HG02588 (cell line): ENCODE measurements around the gene COX19.
A peak's percentile ranks its signal among the peaks of the same experiment; 100 is the strongest.
"Not testable (repeated sequence)": the region's sequence is repeated elsewhere in the genome, so short reads cannot be mapped to it uniquely, and the experiment has no call there.

Experiments used
- ATAC-seq: cut with Tn5 transposase; IDR thresholded peaks from one replicate; pipeline ENCODE4 v1.9.1; 2021; ENCODE audit warnings: mild to moderate bottlenecking, moderate library complexity; ENCODE audit not compliant: unreplicated experiment

The COX19 gene

GRCh38 chr7:963236-964078 is 11.9 kb downstream of the COX19 start:
- ATAC-seq = no peak

GRCh38 chr7:962401-963081 is 12.8 kb downstream of the COX19 start:
- ATAC-seq = no peak

GRCh38 chr7:961546-962400 is 13.6 kb downstream of the COX19 start:
- no peak for ATAC-seq

- ATAC-seq = not testable (repeated sequence)
Measured at GRCh38 chr7:960972-961371, 14.4 kb downstream of the COX19 start.

GRCh38 chr7:960269-960871 is 15.0 kb downstream of the COX19 start:
- ATAC-seq = no peak

- ATAC-seq = not testable (repeated sequence)
Measured at GRCh38 chr7:959740-960139, 15.6 kb downstream of the COX19 start.

- no peak for ATAC-seq
Measured at GRCh38 chr7:959271-959670, 16.1 kb downstream of the COX19 start.

GRCh38 chr7:958221-959200 is 16.8 kb downstream of the COX19 start:
- no peak for ATAC-seq

- no peak for ATAC-seq
Measured at GRCh38 chr7:957418-958220, 17.7 kb downstream of the COX19 start.

GRCh38 chr7:956031-956430 is 19.3 kb downstream of the COX19 start:
- no peak for ATAC-seq

GRCh38 chr7:954330-955238 is 20.8 kb downstream of the COX19 start, which contains the start of gene ADAP1:
TSS of gene ADAP1 (minus strand) at chr7:954680. CDS start at chr7:954477, 203 bp downstream.
- ATAC-seq = peak; percentile 48

- ATAC-seq = peak; percentile 15
Measured at GRCh38 chr7:953547-954327, 21.6 kb downstream of the COX19 start.

GRCh38 chr7:952548-953441 is 22.6 kb downstream of the COX19 start:
- ATAC-seq = no peak

GRCh38 chr7:951881-952547 is 23.3 kb downstream of the COX19 start:
- no peak for ATAC-seq
